Loucy (cell line): Measurements from ENCODE around the gene OR8A1.

ENCODE experiments used
- H2AFZ ChIP-seq: fragments of 200-600 bp; sonication (generic); 2 replicates; pipeline ENCODE4 v1.6.0; 2016; ENCODE audit warnings: antibody characterized with exemption, mild to moderate bottlenecking, low read length, moderate library complexity
- H3F3A ChIP-seq: fragments of 200-600 bp; 2 replicates; pipeline ENCODE4 v1.6.0; 2016; ENCODE audit warnings: antibody characterized with exemption, low read depth, mild to moderate bottlenecking
- H3K27me3 ChIP-seq: fragments of 200-600 bp; sonication (generic); 2 replicates; pipeline ENCODE4 v1.6.1; 2014; ENCODE audit warnings: low read length, mild to moderate bottlenecking; ENCODE audit not compliant: insufficient read depth, poor library complexity, severe bottlenecking
- H3K36me3 ChIP-seq: fragments of 200-600 bp; sonication (generic); 2 replicates; pipeline ENCODE4 v1.6.1; 2016; ENCODE audit warnings: low read length; ENCODE audit not compliant: insufficient read depth
- H3K4me1 ChIP-seq: fragments of 200-600 bp; sonication (generic); 2 replicates; pipeline ENCODE4 v1.5.1; 2014; ENCODE audit warnings: low read length, mild to moderate bottlenecking; ENCODE audit not compliant: insufficient read depth, poor library complexity, severe bottlenecking
- H3K4me2 ChIP-seq: fragments of 200-600 bp; sonication (generic); 2 replicates; pipeline ENCODE4 v1.6.0; 2014; ENCODE audit warnings: antibody characterized with exemption, low read length, low read depth, mild to moderate bottlenecking; ENCODE audit not compliant: poor library complexity, severe bottlenecking
- H3K4me3 ChIP-seq: fragments of 200-600 bp; sonication (generic); 2 replicates; pipeline ENCODE4 v1.5.1; 2014; ENCODE audit warnings: low read length, mild to moderate bottlenecking, mixed read lengths; ENCODE audit not compliant: poor library complexity, severe bottlenecking
- H3K79me2 ChIP-seq: fragments of 200-600 bp; sonication (generic); 2 replicates; pipeline ENCODE4 v1.6.1; 2014; ENCODE audit warnings: low read length; ENCODE audit not compliant: insufficient read depth
- H3K9ac ChIP-seq: fragments of 200-600 bp; sonication (generic); 2 replicates; pipeline ENCODE4 v1.6.0; 2014; ENCODE audit warnings: mild to moderate bottlenecking, low read depth, low read length, moderate library complexity; ENCODE audit not compliant: poor library complexity, severe bottlenecking
- H3K9me2 ChIP-seq: fragments of 200-600 bp; sonication (generic); replicated peaks from 2 replicates; pipeline ENCODE4 v1.6.1; 2016; ENCODE audit warnings: low read depth, low read length, mixed read lengths
- H3K9me3 ChIP-seq: fragments of 200-600 bp; sonication (generic); 2 replicates; pipeline ENCODE4 v1.6.1; 2014; ENCODE audit warnings: mild to moderate bottlenecking, antibody characterized with exemption, low read length, low read depth; ENCODE audit not compliant: insufficient read depth
- H4K20me1 ChIP-seq: fragments of 200-600 bp; sonication (generic); 2 replicates; pipeline ENCODE4 v1.6.0; 2014; ENCODE audit warnings: antibody characterized with exemption, low read length, mild to moderate bottlenecking; ENCODE audit not compliant: insufficient read depth, poor library complexity, severe bottlenecking
- CTCF ChIP-seq: fragments of 200-600 bp; sonication (generic); conservative IDR thresholded peaks from 2 replicates; pipeline ENCODE4 v1.5.1; 2014; ENCODE audit warnings: mild to moderate bottlenecking, antibody characterized with exemption, low read length
- EZH2phosphoT487 ChIP-seq: fragments of 200-600 bp; IDR thresholded peaks from 2 replicates; pipeline ENCODE4 v1.6.1; 2018; ENCODE audit warnings: antibody characterized with exemption, mild to moderate bottlenecking, moderate library complexity, borderline replicate concordance

The OR8A1 gene

GRCh38 chr11:124611064-124611463, 41.3 kb downstream of the OR8A1 start, which contains the start of gene PANX3:
PANX3 (plus strand) TSS chr11:124611428; CDS start chr11:124611557, 129 bp downstream.
- Histone ChIP-seq H3K36me3 (no peaks in the 10 kb centered on the region), H3K4me1 (peaks cover 10% of the 10 kb centered on the region), H3K4me2 (peak within 1 kb of the TSS; percentile 35), H3K9me3 (no peaks in the 10 kb centered on the region), H3K27me3 (no peaks in the 10 kb centered on the region), H4K20me1 (no peaks in the 10 kb centered on the region), H3K4me3 (no peak within 1 kb of the TSS), H2AFZ (peak within 1 kb of the TSS; percentile 26; the same call in 1 of the 2 replicates), H3F3A (no peaks in the 10 kb centered on the region), H3K9ac (no peak within 1 kb of the TSS), H3K79me2 (no peaks in the 10 kb centered on the region), H3K9me2 (no peaks in the 10 kb centered on the region)
- TF ChIP-seq CTCF = no peak
- TF ChIP-seq EZH2phosphoT487 = no peak

- Histone ChIP-seq H3K4me2 (peak overlapping the region; percentile 35), H3K9me2 (no peaks in the 10 kb centered on the region), H3K27me3 (no peaks in the 10 kb centered on the region), H4K20me1 (no peaks in the 10 kb centered on the region), H3K9me3 (no peaks in the 10 kb centered on the region), H3K36me3 (no peaks in the 10 kb centered on the region), H3K4me1 (peaks cover 9% of the 10 kb centered on the region), H2AFZ (peak overlapping the region; percentile 26; the same call in 1 of the 2 replicates), H3K9ac (no peak overlapping the region), H3K79me2 (no peaks in the 10 kb centered on the region), H3F3A (no peaks in the 10 kb centered on the region), H3K4me3 (no peak overlapping the region)
- TF ChIP-seq CTCF = no peak
- no peak for TF ChIP-seq EZH2phosphoT487
These were observed 42.2 kb downstream of the OR8A1 start for GRCh38 chr11:124612045-124612444.

GRCh38 chr11:124612567-124613246, 42.9 kb downstream of the OR8A1 start:
- H3K9me2 ChIP-seq = no peaks in the 10 kb centered on the region

More at GRCh38 chr11:124612567-124613246, 42.9 kb downstream of the OR8A1 start:
- no peak overlapping the region for H3K4me3 ChIP-seq
- no peak overlapping the region for H3K9ac ChIP-seq
- peaks cover 9% of the 10 kb centered on the region for H3K4me1 ChIP-seq
- no peaks in the 10 kb centered on the region for H3F3A ChIP-seq
- TF ChIP-seq EZH2phosphoT487 (no peak), CTCF (no peak)
- no peaks in the 10 kb centered on the region for H3K9me3 ChIP-seq
- no peaks in the 10 kb centered on the region for H3K79me2 ChIP-seq
- H3K27me3 ChIP-seq = peaks cover 2% of the 10 kb centered on the region
- H3K36me3 ChIP-seq = no peaks in the 10 kb centered on the region
- H4K20me1 ChIP-seq = no peaks in the 10 kb centered on the region
- H3K4me2 ChIP-seq = peak overlapping the region; percentile 35
- peak overlapping the region; percentile 26; the same call in 1 of the 2 replicates for H2AFZ ChIP-seq
